WERI-Rb-1 (cell line): ENCODE measurements around the gene SORL1.

Experiments
- DNase-seq: peaks from one replicate; pipeline ENCODE4 v3.0.0-alpha.2; 2020
- H3K27ac ChIP-seq: fragments of 250-450 bp; sonication (Bioruptor Pico); 2 replicates; pipeline ENCODE4 v1.5.1; 2020; ENCODE audit warnings: mild to moderate bottlenecking, moderate library complexity
- H3K27me3 ChIP-seq: fragments of 250-450 bp; sonication (Bioruptor Pico); 2 replicates; pipeline ENCODE4 v1.5.1; 2021; ENCODE audit warnings: mild to moderate bottlenecking, low read depth, moderate library complexity; ENCODE audit not compliant: insufficient read depth, severe bottlenecking
- H3K36me3 ChIP-seq: fragments of 250-450 bp; sonication (Bioruptor Pico); 2 replicates; pipeline ENCODE4 v1.5.1; 2020; ENCODE audit warnings: mild to moderate bottlenecking, moderate library complexity
- H3K4me3 ChIP-seq: 2 replicates; pipeline ENCODE4 v1.5.1; 2011; ENCODE audit warnings: low read depth, mild to moderate bottlenecking, control low read depth, low read length
- H3K9me3 ChIP-seq: fragments of 250-450 bp; sonication (Bioruptor Pico); 2 replicates; pipeline ENCODE4 v1.5.1; 2021; ENCODE audit warnings: mild to moderate bottlenecking, moderate library complexity; ENCODE audit not compliant: severe bottlenecking
- CTCF ChIP-seq: IDR thresholded peaks from 2 replicates; pipeline ENCODE4 v1.5.1; 2011; ENCODE audit warnings: low read depth, mild to moderate bottlenecking, control low read depth, inconsistent platforms, low read length

Gene SORL1

GRCh38 chr11:121412000-121412587 lies 40.0 kb upstream of the SORL1 start:
- no peak for TF ChIP-seq CTCF
- DNase-seq: no peak
- H3K27ac ChIP-seq: no peak overlapping the region

GRCh38 chr11:121412711-121413415 lies 39.3 kb upstream of the SORL1 start:
- Histone ChIP-seq H3K36me3 (no peaks in the 10 kb centered on the region), H3K9me3 (no peaks in the 10 kb centered on the region), H3K27ac (no peak overlapping the region), H3K27me3 (no peaks in the 10 kb centered on the region), H3K4me3 (no peak overlapping the region)
- TF ChIP-seq CTCF: no peak
- no peak for DNase-seq

More at GRCh38 chr11:121412000-121412587, 40.0 kb upstream of the SORL1 start:
- no peaks in the 10 kb centered on the region for H3K27me3 ChIP-seq
- H3K9me3 ChIP-seq: no peaks in the 10 kb centered on the region
- no peak overlapping the region for H3K4me3 ChIP-seq
- H3K36me3 ChIP-seq: no peaks in the 10 kb centered on the region

- Histone ChIP-seq H3K36me3 (no peaks in the 10 kb centered on the region), H3K27ac (no peak overlapping the region), H3K9me3 (no peaks in the 10 kb centered on the region), H3K4me3 (no peak overlapping the region), H3K27me3 (no peaks in the 10 kb centered on the region)
- no peak for DNase-seq
- TF ChIP-seq CTCF: no peak
These were observed 37.8 kb upstream of the SORL1 start for GRCh38 chr11:121414141-121414913.

GRCh38 chr11:121415856-121416255 lies 36.3 kb upstream of the SORL1 start:
- DNase-seq: no peak
- no peak for TF ChIP-seq CTCF

GRCh38 chr11:121417055-121417551 lies 35.0 kb upstream of the SORL1 start:
- Histone ChIP-seq H3K36me3 (no peaks in the 10 kb centered on the region), H3K27me3 (no peaks in the 10 kb centered on the region), H3K27ac (no peak overlapping the region), H3K9me3 (no peaks in the 10 kb centered on the region), H3K4me3 (no peak overlapping the region)
- TF ChIP-seq CTCF: no peak
- no peak for DNase-seq

More at GRCh38 chr11:121415856-121416255, 36.3 kb upstream of the SORL1 start:
- no peak overlapping the region for H3K4me3 ChIP-seq
- H3K9me3 ChIP-seq: no peaks in the 10 kb centered on the region
- H3K27ac ChIP-seq: no peak overlapping the region
- H3K27me3 ChIP-seq: no peaks in the 10 kb centered on the region
- no peaks in the 10 kb centered on the region for H3K36me3 ChIP-seq
